HG02623 (cell line): Measurements from ENCODE around the gene RASSF5.

Source experiments
- ATAC-seq: cut with Tn5 transposase; IDR thresholded peaks from one replicate; pipeline ENCODE4 v1.9.1; 2021; ENCODE audit warnings: moderate library complexity; ENCODE audit not compliant: unreplicated experiment

The RASSF5 gene

GRCh38 chr1:206544562-206545257 lies 37.4 kb downstream of the RASSF5 start:
- no peak for ATAC-seq

GRCh38 chr1:206545351-206545750 lies 38.0 kb downstream of the RASSF5 start:
- ATAC-seq, result no peak

GRCh38 chr1:206547104-206547503 lies 39.8 kb downstream of the RASSF5 start:
- no peak for ATAC-seq

DNA sequence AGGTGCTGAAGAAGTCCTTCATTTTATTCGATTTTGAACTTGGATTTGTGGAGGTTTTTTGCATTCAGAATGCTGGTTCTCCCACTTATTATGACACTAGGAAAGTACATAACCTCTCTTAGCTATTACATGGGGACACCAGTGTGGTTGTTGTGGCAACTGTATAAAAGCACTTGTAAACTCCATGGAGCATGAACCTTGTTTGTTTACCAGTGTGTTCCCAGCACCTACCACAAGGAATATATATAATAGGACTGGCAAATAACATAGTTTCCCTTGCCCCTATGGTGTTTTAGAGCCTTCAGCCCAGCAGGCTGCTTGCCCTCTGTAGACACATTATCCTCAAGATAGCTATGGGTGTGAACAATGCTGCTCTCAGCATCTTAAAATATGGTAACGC lies 43.1 kb downstream of the RASSF5 start:
- no peak for ATAC-seq

GRCh38 chr1:206551296-206551985 lies 44.1 kb downstream of the RASSF5 start:
- no peak for ATAC-seq

DNA sequence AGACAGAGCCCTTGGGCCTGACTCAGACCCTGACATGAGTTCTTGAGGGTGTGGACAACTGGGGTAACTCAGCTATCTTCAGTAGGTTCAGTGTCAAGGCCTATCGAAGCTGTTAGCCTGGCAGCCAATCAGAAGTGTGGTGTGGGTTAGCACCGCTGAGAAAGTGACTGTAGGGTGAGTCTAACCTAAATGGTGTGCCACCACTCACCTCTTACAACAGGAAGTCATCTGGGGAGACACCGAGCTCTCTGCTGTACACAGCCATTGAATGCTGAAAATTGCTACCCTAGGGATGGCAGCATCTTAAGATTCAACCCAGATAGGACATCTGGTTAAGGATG lies 44.6 kb downstream of the RASSF5 start:
- ATAC-seq, result no peak

- ATAC-seq, result no peak
Observed at GRCh38 chr1:206554211-206554610, 46.9 kb downstream of the RASSF5 start.

- no peak for ATAC-seq
Observed at GRCh38 chr1:206554701-206555472, 47.6 kb downstream of the RASSF5 start.

DNA sequence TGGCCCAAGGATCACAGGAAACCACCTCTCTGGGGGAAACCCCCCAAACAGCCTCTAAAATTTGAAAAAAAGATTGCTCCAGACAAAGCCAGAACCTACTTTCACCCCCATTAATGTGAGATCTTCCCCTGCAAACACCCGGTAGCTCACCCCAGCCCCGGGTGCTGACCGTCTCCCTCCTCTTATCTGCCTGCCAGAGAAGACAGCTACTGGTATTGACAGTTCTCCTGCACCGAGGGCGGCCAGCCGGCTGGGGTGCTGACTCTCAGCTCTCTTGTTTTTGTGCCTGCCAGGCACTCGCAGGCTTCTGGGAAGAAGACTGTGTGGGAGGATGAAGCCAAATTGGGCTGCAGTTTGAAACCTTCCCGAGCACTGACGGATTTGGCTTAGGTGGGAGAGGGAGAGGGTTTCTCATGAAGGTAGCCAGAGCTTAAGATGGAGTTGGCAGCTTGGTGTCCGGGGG lies 48.2 kb downstream of the RASSF5 start:
- ATAC-seq, result no peak

DNA sequence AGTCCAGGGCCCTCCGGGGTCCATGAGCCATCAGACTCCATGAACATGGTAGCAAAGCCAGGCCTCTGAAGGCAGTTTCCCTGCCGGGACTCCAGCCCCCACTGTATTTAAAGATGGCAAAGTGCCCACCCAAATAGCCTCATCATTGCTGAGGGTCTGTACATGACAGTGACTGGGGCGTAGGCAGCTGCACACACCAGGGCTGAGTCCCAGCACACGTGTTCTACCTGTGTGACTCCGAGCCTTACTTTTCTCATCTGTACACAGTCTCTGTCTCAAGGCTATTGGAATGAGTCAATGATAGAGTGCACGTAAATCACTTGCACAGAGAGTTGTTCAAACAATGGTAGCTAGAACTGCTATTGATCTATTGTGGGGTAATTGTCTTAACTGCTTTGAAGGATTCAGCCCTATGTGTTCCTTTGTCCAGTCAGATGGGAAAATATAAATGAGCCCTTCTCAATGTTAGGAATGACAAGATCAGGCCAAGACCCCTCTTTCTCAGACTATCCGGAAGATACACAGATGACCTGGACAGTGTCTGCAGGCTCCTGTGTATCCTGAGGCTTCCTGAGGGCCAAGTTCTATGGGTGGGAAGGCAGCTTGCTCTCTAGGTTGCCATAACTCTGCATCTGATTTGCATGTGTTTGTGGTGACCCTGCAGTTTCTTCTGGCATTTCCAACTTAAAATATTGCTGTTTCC lies 48.9 kb downstream of the RASSF5 start:
- ATAC-seq, result no peak

DNA sequence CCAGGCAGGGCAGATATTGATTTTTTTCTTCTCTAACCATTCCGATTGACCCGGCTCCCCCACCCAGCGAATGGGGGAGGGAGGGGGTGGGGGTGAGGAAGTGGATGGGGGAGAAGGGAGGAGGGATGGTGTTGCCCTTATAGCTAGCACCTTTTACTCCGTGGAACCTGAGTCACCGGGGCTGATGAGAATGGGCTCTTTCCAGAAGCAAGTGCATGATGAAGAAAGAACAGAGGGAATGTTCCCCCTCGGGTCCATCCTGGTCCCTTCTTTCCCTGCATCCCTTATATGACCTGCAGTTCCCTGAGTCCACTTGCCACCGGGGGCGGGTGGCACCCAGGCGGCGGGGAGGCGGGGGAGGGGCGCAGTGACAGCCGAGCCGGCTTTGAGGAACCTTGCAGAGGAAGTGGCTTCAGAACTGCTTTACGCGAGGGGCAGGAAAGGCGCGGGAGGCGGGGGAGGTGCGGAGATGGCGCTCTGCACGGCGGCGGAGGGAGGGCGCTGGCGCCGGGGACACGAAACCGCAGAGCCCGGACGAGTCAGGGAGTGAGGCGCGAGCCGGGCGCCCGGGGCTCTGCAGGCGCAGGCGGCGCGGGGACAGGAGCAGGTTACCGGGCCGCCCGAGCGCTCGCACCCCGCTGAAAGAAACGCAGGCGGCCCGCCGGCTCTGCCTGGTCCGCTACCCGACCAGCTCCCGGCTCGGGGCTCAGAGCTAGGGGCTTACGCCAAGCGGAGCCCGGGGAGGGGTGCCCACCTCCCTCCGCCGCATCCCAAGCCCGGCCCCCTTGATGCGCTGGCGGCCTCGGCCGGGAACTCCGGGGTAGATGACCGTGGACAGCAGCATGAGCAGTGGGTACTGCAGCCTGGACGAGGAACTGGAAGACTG lies 49.7 kb downstream of the RASSF5 start:
- ATAC-seq, result peak; percentile 44

- ATAC-seq, result no peak
Observed at GRCh38 chr1:206557636-206558473, 50.5 kb downstream of the RASSF5 start.

DNA sequence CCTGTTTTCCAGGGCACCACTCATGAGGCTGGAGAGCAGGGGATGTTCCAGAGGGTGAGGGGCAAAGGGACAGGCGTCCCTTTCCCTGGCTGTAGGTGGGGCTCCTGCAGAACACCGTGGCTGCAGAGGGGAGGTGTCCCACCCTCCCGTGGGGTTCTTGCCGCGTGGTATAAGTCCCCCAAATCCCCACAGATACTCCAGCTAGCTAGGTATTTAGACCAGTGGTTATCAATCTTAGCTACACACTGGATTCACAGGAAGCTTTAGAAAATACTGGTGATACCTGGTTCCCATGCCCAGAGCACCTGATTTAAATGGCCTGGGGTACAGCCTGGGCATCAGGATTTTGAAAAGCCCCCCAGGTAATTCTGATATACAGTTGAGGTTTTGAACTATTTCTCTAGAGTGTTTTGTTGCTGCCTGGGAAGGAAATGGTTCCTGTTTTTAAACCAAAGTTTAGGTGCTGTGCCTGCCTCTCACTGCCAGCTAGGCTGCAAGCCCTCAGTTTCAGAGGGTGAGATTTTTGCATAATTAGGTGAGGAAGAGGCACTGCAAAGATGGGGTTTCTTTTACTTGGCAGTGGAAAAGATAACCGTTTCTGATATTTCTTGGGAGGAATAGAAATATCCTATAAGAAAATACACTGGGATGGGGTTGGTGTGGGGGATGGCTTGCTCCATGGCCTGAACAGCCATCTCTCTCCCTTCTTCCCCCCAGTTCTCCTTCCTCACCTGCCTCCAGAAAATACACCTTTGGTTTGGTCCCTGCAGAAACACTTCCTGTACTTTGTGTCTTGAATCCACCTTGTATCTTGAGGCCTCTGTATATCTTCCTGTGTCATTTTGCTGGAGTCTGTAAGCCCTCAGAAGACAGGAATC lies 51.7 kb downstream of the RASSF5 start:
- no peak for ATAC-seq

DNA sequence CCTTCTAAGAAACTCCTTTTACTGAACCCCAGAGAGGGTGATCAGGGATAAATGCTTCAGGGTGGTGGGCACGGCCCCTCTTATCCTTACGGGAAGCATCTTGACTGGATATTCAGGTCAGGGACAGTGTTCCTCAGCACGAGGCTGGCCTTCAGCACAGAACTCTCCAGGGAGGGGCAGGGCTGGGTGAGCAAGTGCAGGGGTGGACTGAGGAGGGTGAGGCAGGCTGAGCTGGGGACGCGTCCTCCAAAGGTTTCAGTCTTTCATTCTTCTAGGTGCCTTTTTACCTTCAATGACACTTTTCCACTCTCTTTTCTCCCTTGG lies 52.3 kb downstream of the RASSF5 start:
- ATAC-seq, result no peak

DNA sequence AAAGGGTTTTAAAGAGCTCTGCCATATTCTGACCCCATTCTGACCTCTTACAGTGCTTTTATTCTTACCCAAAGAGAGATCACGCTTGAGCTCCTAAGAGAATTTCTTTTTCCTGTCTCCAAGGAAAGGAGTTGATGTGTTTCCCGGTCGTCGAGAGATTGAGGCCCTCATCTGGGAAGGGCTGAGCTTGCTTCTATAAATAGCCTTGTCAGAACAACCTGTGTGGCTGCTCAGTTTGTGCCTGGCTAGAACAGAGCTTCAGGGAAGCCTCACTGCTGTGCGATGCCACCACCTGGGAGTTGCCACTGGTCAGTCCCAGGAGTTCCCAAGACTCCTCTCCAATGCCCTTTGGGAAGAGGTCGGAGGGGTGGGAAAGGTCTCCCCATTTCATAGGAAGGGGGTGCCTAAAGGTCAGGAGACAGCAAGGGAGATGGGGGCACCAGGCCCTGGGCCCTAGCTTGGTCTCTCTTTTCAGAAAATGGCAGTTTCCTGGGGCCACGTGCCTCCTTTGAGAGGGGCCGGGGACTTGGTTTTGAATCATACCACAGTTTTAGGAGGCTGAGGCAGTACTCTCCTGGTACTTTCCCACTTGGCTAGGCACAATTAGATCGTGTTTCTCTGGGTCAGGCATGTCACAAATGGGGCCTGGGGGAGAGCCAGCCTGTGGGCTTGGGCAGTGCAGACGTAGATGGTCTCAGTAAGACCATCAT lies 52.8 kb downstream of the RASSF5 start:
- no peak for ATAC-seq

- ATAC-seq, result peak; percentile 28
Observed at GRCh38 chr1:206563367-206564207, 56.3 kb downstream of the RASSF5 start.

DNA sequence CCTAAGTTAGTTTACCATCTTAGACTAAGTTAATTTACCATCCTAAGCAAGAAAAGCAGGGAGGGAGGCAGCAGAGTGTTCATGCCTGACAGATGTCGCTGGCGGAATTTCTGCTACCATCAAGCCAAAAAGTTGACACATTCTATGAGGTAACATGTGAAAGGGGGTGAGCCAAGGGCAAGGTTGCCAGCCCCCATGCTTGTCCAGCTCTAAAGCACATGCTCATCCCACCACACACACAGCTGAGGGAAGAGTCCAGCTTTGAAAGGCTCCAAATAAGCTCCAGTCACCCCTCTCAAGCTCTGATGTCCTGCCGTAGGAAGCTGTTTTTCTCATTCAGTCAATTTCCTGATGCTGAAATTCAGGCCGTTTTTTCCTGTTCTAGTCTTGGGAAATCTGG lies 58.7 kb downstream of the RASSF5 start:
- no peak for ATAC-seq
